ENCODE results near the gene STPG3. TPM values are rescaled to one million over a fixed set of nuclear protein-coding genes. Genes with fewer than 3 reads are reported as not detected.

The STPG3 gene
- total and polyA plus RNA-seq, 2 of the 13 experiments (the other 11 are each of a cell fraction or from before 2014, with no cell fraction given): not detected

GRCh38 chr9:137240841-137241489 is 10.1 kb upstream of the STPG3 start, which contains the start of gene TUBB4B (continued):
- TF ChIP-seq ATF2 (CRISPR knock-in tag; IDR thresholded peaks at IDR 0.05) (0 out of 2 replicates have a peak, but pooled peaks have one; percentile 67), MXI1 (IDR thresholded peaks at IDR 0.05; ENCODE audit: borderline replicate concordance, low read depth, low read length) (peak; percentile 77), ZNF275 (CRISPR knock-in tag; IDR thresholded peaks at IDR 0.05; ENCODE audit: borderline replicate concordance) (0 out of 2 replicates have a peak, but pooled peaks have one; percentile 17), PRMT3 (CRISPR knock-in tag; IDR thresholded peaks at IDR 0.05; ENCODE audit: borderline replicate concordance, low read depth) (no peak), ZNF354B (CRISPR knock-in tag; IDR thresholded peaks at IDR 0.05) (no peak), BCL6 (CRISPR knock-in tag; IDR thresholded peaks at IDR 0.05) (peak; percentile 43; the same call in 1 of the 2 replicates), ZMYM3 (CRISPR knock-in tag; IDR thresholded peaks at IDR 0.05) (no peak), KIAA2018 (CRISPR knock-in tag; IDR thresholded peaks at IDR 0.05; ENCODE audit: borderline replicate concordance) (no peak), SMYD3 (CRISPR knock-in tag; IDR thresholded peaks at IDR 0.05) (no peak), THAP8 (CRISPR knock-in tag; IDR thresholded peaks at IDR 0.05; ENCODE audit: borderline replicate concordance) (no peak; the same call in 1 of the 2 replicates), ZNF136 (CRISPR knock-in tag; IDR thresholded peaks at IDR 0.05; ENCODE audit: low read depth) (no peak), ZNF253 (CRISPR knock-in tag; IDR thresholded peaks at IDR 0.05; ENCODE audit: borderline replicate concordance) (no peak), NKX3-1 (CRISPR knock-in tag; IDR thresholded peaks at IDR 0.05) (peak; percentile 74; the same call in 1 of the 2 replicates), ATF7-NPFF (CRISPR knock-in tag; IDR thresholded peaks at IDR 0.05; ENCODE audit: low read depth) (no peak; the same call in 1 of the 2 replicates), ZNF878 (CRISPR knock-in tag; IDR thresholded peaks at IDR 0.05) (no peak), NFKBIZ (CRISPR knock-in tag; IDR thresholded peaks at IDR 0.05) (peak; percentile 78), ZNF333 (CRISPR knock-in tag; IDR thresholded peaks at IDR 0.05; ENCODE audit: borderline replicate concordance) (no peak)

All from HepG2 (cell line).